HG02759 (cell line): ENCODE results near the gene TRPM8.

Experiments
- ATAC-seq: cut with Tn5 transposase; IDR thresholded peaks from one replicate; pipeline ENCODE4 v1.9.1; 2021; ENCODE audit warnings: mild to moderate bottlenecking, moderate library complexity; ENCODE audit not compliant: unreplicated experiment

Gene TRPM8

GRCh38 chr2:233996461-233996860 is 79.3 kb downstream of the TRPM8 start:
- no peak for ATAC-seq

GRCh38 chr2:233997707-233998106 is 80.5 kb downstream of the TRPM8 start:
- no peak for ATAC-seq

GRCh38 chr2:233999182-233999581 is 82.0 kb downstream of the TRPM8 start:
- ATAC-seq: no peak

- ATAC-seq: no peak
These were observed 84.4 kb downstream of the TRPM8 start for GRCh38 chr2:234001380-234002160.

- no peak for ATAC-seq
These were observed 85.1 kb downstream of the TRPM8 start for GRCh38 chr2:234002281-234002680.

GRCh38 chr2:234003972-234004617 is 86.9 kb downstream of the TRPM8 start:
- ATAC-seq: no peak

GRCh38 chr2:234005126-234005525 is 88.0 kb downstream of the TRPM8 start:
- no peak for ATAC-seq

GRCh38 chr2:234006501-234006900 is 89.3 kb downstream of the TRPM8 start:
- no peak for ATAC-seq

- no peak for ATAC-seq
These were observed 97.3 kb downstream of the TRPM8 start for GRCh38 chr2:234014427-234014826.

- no peak for ATAC-seq
These were observed 98.7 kb downstream of the TRPM8 start for GRCh38 chr2:234015861-234016260.

- ATAC-seq: no peak
These were observed 102.7 kb downstream of the TRPM8 start for GRCh38 chr2:234019896-234020295.

- no peak for ATAC-seq
These were observed 103.2 kb downstream of the TRPM8 start for GRCh38 chr2:234020332-234020731.

- no peak for ATAC-seq
These were observed 105.3 kb downstream of the TRPM8 start for GRCh38 chr2:234022424-234022823.

- no peak for ATAC-seq
These were observed 107.1 kb downstream of the TRPM8 start for GRCh38 chr2:234024304-234024703.

- ATAC-seq: no peak
These were observed 108.3 kb downstream of the TRPM8 start for GRCh38 chr2:234025466-234025865.

- ATAC-seq: no peak
These were observed 108.8 kb downstream of the TRPM8 start for GRCh38 chr2:234025891-234026401.

- no peak for ATAC-seq
These were observed 109.6 kb downstream of the TRPM8 start for GRCh38 chr2:234026693-234027254.

GRCh38 chr2:234027641-234028040 is 110.5 kb downstream of the TRPM8 start:
- no peak for ATAC-seq

GRCh38 chr2:234029150-234029733 is 112.1 kb downstream of the TRPM8 start:
- no peak for ATAC-seq

GRCh38 chr2:234031207-234031606 is 114.0 kb downstream of the TRPM8 start:
- ATAC-seq: no peak

GRCh38 chr2:234032279-234032856 is 115.2 kb downstream of the TRPM8 start:
- ATAC-seq: no peak
